B cell (primary cell): ENCODE results near the gene C11orf91. TPM values are rescaled to one million over a fixed set of nuclear protein-coding genes. Genes with fewer than 3 reads are reported as not detected.

Experiments
- ATAC-seq: fragments of 200-7000 bp; cut with Tn5 transposase; one replicate; pipeline ENCODE4 v1.10.0; 2021; ENCODE audit warnings: low read depth, mild to moderate bottlenecking, moderate number of reproducible peaks, moderate library complexity
- CTCF ChIA-PET: fragments of 350-600 bp; sonication (Branson Sonifier 250); formaldehyde crosslinking; loops from one replicate; lab custom pipeline; 2021; ENCODE audit warnings: antibody characterized with exemption, inconsistent platforms; lab: Charles Lee
- POLR2A ChIA-PET: fragments of 350-600 bp; sonication (Branson Sonifier 250); formaldehyde crosslinking; loops from one replicate; lab custom pipeline; 2021; ENCODE audit warnings: antibody characterized with exemption; lab: Charles Lee
- DNase-seq: peaks from one replicate; pipeline ENCODE4 v3.0.0; 2013
- H2AFZ ChIP-seq: 2 replicates; pipeline ENCODE4 v1.6.1; 2012; ENCODE audit warnings: mild to moderate bottlenecking, low read depth, low read length; ENCODE audit not compliant: insufficient read depth, poor library complexity, severe bottlenecking
- H3K27ac ChIP-seq, 2 donors: 1 replicate in 1 of 2; 2 replicates in 1 of 2; pipeline ENCODE4 v1.5.1; 2012 to 2013; ENCODE audit warnings: low read length in 2 of 2, mild to moderate bottlenecking in 2 of 2, moderate library complexity in 1 of 2
- H3K27me3 ChIP-seq, 4 experiments: fragments of 200-600 bp in 1 of 4; sonication (generic) in 1 of 4; replicated peaks in 1 of 4; 1 replicate in 2 of 4; 2 replicates in 2 of 4; pipeline versions ENCODE4 v1.6.1 to v1.7.0; 2013 to 2016; ENCODE audit warnings: low read length in 3 of 4, mild to moderate bottlenecking in 2 of 4, mixed read lengths in 1 of 4, moderate library complexity in 1 of 4; ENCODE audit not compliant: insufficient read depth in 4 of 4, control insufficient read depth in 3 of 4; ENCODE audit errors: control extremely low read depth in 1 of 4
- H3K36me3 ChIP-seq, 2 experiments: replicated peaks in 1 of 2; 1 replicate in 1 of 2; 2 replicates in 1 of 2; pipeline versions ENCODE4 v1.6.1 to v1.7.1; 2013; ENCODE audit warnings: low read length in 1 of 2; ENCODE audit not compliant: insufficient read depth in 2 of 2, control insufficient read depth in 1 of 2; ENCODE audit errors: control extremely low read depth in 1 of 2, extremely low read depth in 1 of 2
- H3K4me1 ChIP-seq, 2 donors: fragments of 200-600 bp in 1 of 2; sonication (generic) in 1 of 2; 1 replicate in 1 of 2; 2 replicates in 1 of 2; pipeline versions ENCODE4 v1.5.1 to v1.6.1; 2013 to 2017; ENCODE audit warnings: low read length in 2 of 2; ENCODE audit not compliant: control insufficient read depth in 2 of 2, insufficient read depth in 2 of 2
- H3K4me2 ChIP-seq: replicated peaks from 2 replicates; pipeline ENCODE3; 2012; ENCODE audit warnings: mild to moderate bottlenecking, low read depth, low read length; ENCODE audit not compliant: poor library complexity, severe bottlenecking
- H3K4me3 ChIP-seq, 5 experiments: fragments of 200-600 bp in 1 of 5; sonication (generic) in 1 of 5; 1 replicate in 3 of 5; 2 replicates in 2 of 5; pipeline versions ENCODE4 v1.5.1 to v1.7.0; 2011 to 2016; ENCODE audit warnings: low read length in 4 of 5, mild to moderate bottlenecking in 4 of 5, low read depth in 2 of 5, control low read depth in 1 of 5, moderate library complexity in 1 of 5; ENCODE audit not compliant: insufficient read depth in 1 of 5; ENCODE audit errors: control extremely low read depth in 1 of 5, extremely low read depth in 1 of 5
- H3K79me2 ChIP-seq: fragments of 200-600 bp; sonication (generic); one replicate; pipeline ENCODE4 v1.6.0; 2016; ENCODE audit warnings: low read length; ENCODE audit not compliant: control insufficient read depth, insufficient read depth
- H3K9ac ChIP-seq: fragments of 200-600 bp; sonication (generic); 2 replicates; pipeline ENCODE4 v1.6.1; 2017; ENCODE audit warnings: mild to moderate bottlenecking, low read length, moderate library complexity
- H3K9me3 ChIP-seq, 3 donors: one replicate each; pipeline versions ENCODE4 v1.6.1 to v1.7.1; 2013; ENCODE audit warnings: low read length in 2 of 3; ENCODE audit not compliant: control insufficient read depth in 2 of 3, insufficient read depth in 1 of 3; ENCODE audit errors: control extremely low read depth in 1 of 3
- H4K20me1 ChIP-seq: 2 replicates; pipeline ENCODE4 v1.6.0; 2012; ENCODE audit warnings: mild to moderate bottlenecking, low read length; ENCODE audit not compliant: insufficient read depth, control insufficient read depth, poor library complexity, severe bottlenecking
- H3K27ac Mint-ChIP-seq: one replicate; pipeline ENCODE4 v1.8.0; 2021; ENCODE audit warnings: mixed read lengths
- H3K27me3 Mint-ChIP-seq: one replicate; pipeline ENCODE4 v1.8.0; 2021; ENCODE audit warnings: mixed read lengths
- H3K4me1 Mint-ChIP-seq: one replicate; pipeline ENCODE4 v1.8.0; 2021; ENCODE audit warnings: mixed read lengths
- H3K4me3 Mint-ChIP-seq: one replicate; pipeline ENCODE4 v1.8.0; 2021; ENCODE audit warnings: mixed read lengths
- H3K9me3 Mint-ChIP-seq: one replicate; pipeline ENCODE4 v1.8.0; 2022; ENCODE audit warnings: mixed read lengths; ENCODE audit not compliant: insufficient read depth
- CTCF ChIP-seq: fragments of 200-600 bp; IDR thresholded peaks from one replicate; pipeline ENCODE4 v1.8.0; 2022; ENCODE audit warnings: antibody characterized with exemption, mild to moderate bottlenecking
- EZH2 ChIP-seq: IDR thresholded peaks from 2 replicates; pipeline ENCODE4 v1.6.1; 2012; ENCODE audit warnings: borderline replicate concordance, low read depth, mild to moderate bottlenecking, moderate library complexity, low read length; ENCODE audit not compliant: insufficient read depth, poor library complexity, severe bottlenecking
- WGBS: methylation state at CpG from one replicate; pipeline ENCODE4 v1.1.5; 2013; ENCODE audit warnings: missing lambda C conversion rate; ENCODE audit not compliant: insufficient coverage; 5-methylcytosine and 5-hydroxymethylcytosine counted together
- intact Hi-C: fragments of 100-400 bp; cut with micrococcal nuclease; formaldehyde crosslinking; loops from one replicate; pipeline ENCODE4 v1.10.0; 2022
- polyA plus RNA-seq: library from polyadenylated mRNA; depleted of rRNA; stranded (reverse); fragments of >200 nt; gene quantifications from 2 replicates; pipeline ENCODE4 v1.2.3, GENCODE V29; 2012
- total RNA-seq, 2 donors: library from RNA; stranded (reverse); fragments of 120-200 nt in 1 of 2; gene quantifications; 1 replicate in 1 of 2; 2 replicates in 1 of 2; pipeline versions ENCODE4 v1.2.3 to v1.2.4, GENCODE V29; 2013 to 2022

The C11orf91 gene
- total and polyA plus RNA-seq, 2 donors (not counting 1 experiment from before 2014, with no cell fraction given) = not detected

DNA sequence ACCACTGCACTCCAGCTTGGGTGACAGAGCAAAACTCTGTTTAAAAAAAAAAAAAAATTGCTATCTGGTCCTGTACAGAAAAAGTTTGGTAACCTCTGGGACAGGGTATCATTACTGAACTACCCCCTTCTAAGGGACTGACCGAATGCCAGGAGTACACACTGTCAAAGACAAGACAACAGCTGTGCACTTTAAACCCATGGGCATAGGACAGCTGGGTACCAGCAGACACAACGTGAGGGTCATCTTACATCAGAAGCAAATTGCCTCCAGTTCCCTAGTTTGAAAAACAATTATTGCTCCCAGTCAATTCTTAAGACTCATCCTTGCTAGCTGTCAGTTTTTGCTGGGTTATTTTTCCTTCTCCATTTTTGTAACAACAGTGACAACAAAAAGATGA lies 17.8 kb upstream of the C11orf91 start:
- Histone ChIP-seq H3K4me3 (no peak overlapping the region), H3K36me3 (peaks cover 0 to 3% of the 10 kb centered on the region in 2 experiments), H3K9ac (no peak overlapping the region), H2AFZ (no peak overlapping the region), H3K27ac (no peak overlapping the region), H3K27me3 (no peaks in the 10 kb centered on the region), H3K4me1 (no peaks in the 10 kb centered on the region), H4K20me1 (no peaks in the 10 kb centered on the region), H3K4me2 (no peak overlapping the region), H3K9me3 (no peaks in the 10 kb centered on the region), H3K79me2 (peaks cover 3% of the 10 kb centered on the region)
- DNase-seq = no peak
- ChIA-PET CTCF (interaction anchor here (1.0 to 5.4 kb wide), 2 partner anchors 11 to 24 kb away, joined by 3 to 71 read pairs; no protein-coding TSS in a partner anchor), POLR2A (no interaction called here)
- TF ChIP-seq EZH2 = no peak
- no peak for TF ChIP-seq CTCF
- H3K9me3 Mint-ChIP-seq = no peaks in the 10 kb centered on the region
- no peak overlapping the region for H3K27ac Mint-ChIP-seq
- intact Hi-C loops = no loop called here
- no peak overlapping the region for H3K4me3 Mint-ChIP-seq
- WGBS = 75% methylated on average over 2 of the region's 2 CpGs
- no peak for ATAC-seq
- H3K27me3 Mint-ChIP-seq = no peaks in the 10 kb centered on the region
- peaks cover under 1% of the 10 kb centered on the region for H3K4me1 Mint-ChIP-seq

- ATAC-seq (no peak), DNase-seq (no peak)
- Histone ChIP-seq H3K79me2 (no peaks in the 10 kb centered on the region), H3K4me1 (no peaks in the 10 kb centered on the region), H3K9ac (no peak overlapping the region), H3K27ac (no peak overlapping the region), H4K20me1 (no peaks in the 10 kb centered on the region), H3K4me3 (no peak overlapping the region), H3K4me2 (no peak overlapping the region), H2AFZ (no peak overlapping the region), H3K9me3 (no peaks in the 10 kb centered on the region), H3K27me3 (no peaks in the 10 kb centered on the region), H3K36me3 (peaks cover 0 to 3% of the 10 kb centered on the region in 2 experiments)
- intact Hi-C loops = loop anchor here (1.0 kb wide), 1 partner anchor 26 kb away; no protein-coding TSS in a partner anchor
- no peak overlapping the region for H3K27ac Mint-ChIP-seq
- WGBS = no CpG with 5 or more reads among the region's 2 CpGs
- POLR2A ChIA-PET = no interaction called here
- H3K4me3 Mint-ChIP-seq = no peak overlapping the region
- H3K4me1 Mint-ChIP-seq = no peaks in the 10 kb centered on the region
- TF ChIP-seq CTCF (no peak), EZH2 (no peak)
- H3K27me3 Mint-ChIP-seq = no peaks in the 10 kb centered on the region
- H3K9me3 Mint-ChIP-seq = no peaks in the 10 kb centered on the region
- CTCF ChIA-PET = interaction anchor here (0.8 to 5.4 kb wide), 11 partner anchors 9 to 354 kb away, joined by 3 to 71 read pairs (median 5); partner anchors contain the start of gene CD59
Measured at GRCh38 chr11:33716243-33716642, 15.6 kb upstream of the C11orf91 start.
